Natural killer cell treated with Interleukin-12 subunit alpha and Interleukin-12 subunit beta and Interleukin-15 and Interleukin-18, amount 100 ng/mL, for 72 hours (primary cell): ENCODE data around the gene NUP98. TPM values are rescaled to one million over a fixed set of nuclear protein-coding genes. Genes with fewer than 3 reads are reported as not detected.
A peak's percentile ranks its signal among the peaks of the same experiment; 100 is the strongest.

Experiments used
- ATAC-seq, 2 donors: fragments of 150-1000 bp; cut with Tn5 transposase in 1 of 2; sonication (Bioruptor Pico), chemical (Tn5 transposase) in 1 of 2; 2 replicates each; pipeline ENCODE4 v1.10.0; 2021
- DNase-seq: peaks from one replicate; pipeline ENCODE4 v3.0.0; 2022; ENCODE audit warnings: low spot score
- H3K27ac Mint-ChIP-seq, 2 donors: 1 replicate in 1 of 2; 2 replicates in 1 of 2; pipeline ENCODE4 v1.8.0; 2022; ENCODE audit warnings: mixed read lengths in 2 of 2, mild to moderate bottlenecking in 1 of 2, moderate library complexity in 1 of 2
- H3K27me3 Mint-ChIP-seq, 2 donors: 1 replicate in 1 of 2; 2 replicates in 1 of 2; pipeline ENCODE4 v1.8.0; 2022; ENCODE audit warnings: mixed read lengths in 2 of 2
- H3K36me3 Mint-ChIP-seq: one replicate; pipeline ENCODE4 v1.8.0; 2022; ENCODE audit warnings: mixed read lengths
- H3K4me1 Mint-ChIP-seq, 2 donors: 1 replicate in 1 of 2; 2 replicates in 1 of 2; pipeline ENCODE4 v1.8.0; 2022; ENCODE audit warnings: low read depth in 2 of 2, mixed read lengths in 2 of 2, mild to moderate bottlenecking in 1 of 2
- H3K4me3 Mint-ChIP-seq: one replicate; pipeline ENCODE4 v1.8.0; 2022; ENCODE audit warnings: mixed read lengths
- H3K9me3 Mint-ChIP-seq: 2 replicates; pipeline ENCODE4 v1.8.0; 2022; ENCODE audit warnings: mixed read lengths
- total RNA-seq, 2 donors: library from RNA; stranded (reverse); gene quantifications; one replicate each; pipeline ENCODE4 v1.2.3, GENCODE V29; 2022

Gene NUP98
- total RNA-seq, 2 donors from 2014 or later, result 116 to 176 TPM

DNA sequence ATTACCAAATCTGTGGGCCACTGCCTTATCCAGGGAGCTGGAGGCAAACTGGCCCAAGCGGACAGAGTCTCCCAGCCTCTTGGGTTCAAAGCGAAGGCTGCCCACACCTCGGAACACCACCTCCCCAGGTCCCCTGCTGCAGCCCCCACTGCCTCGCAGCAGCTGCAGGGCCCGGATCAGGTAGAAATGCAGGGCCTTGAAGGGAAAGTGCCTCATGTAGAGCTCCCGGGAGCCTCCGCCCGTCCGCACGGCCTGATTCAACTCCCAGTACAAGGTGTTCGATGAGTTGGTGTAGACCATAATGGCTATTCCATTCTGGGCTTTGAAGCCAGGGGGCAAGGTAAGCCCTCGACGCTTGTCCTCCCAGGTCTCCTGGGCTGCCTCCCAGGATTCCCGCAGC lies 157.5 kb downstream of the NUP98 start:
- ATAC-seq (no peak), DNase-seq (no peak)
- Mint-ChIP-seq H3K27me3 (peaks cover 6 to 14% of the 10 kb centered on the region in 2 donors), H3K9me3 (no peaks in the 10 kb centered on the region), H3K27ac (no peak overlapping the region), H3K4me1 (peaks cover 0 to 11% of the 10 kb centered on the region in 2 donors), H3K36me3 (no peaks in the 10 kb centered on the region), H3K4me3 (no peak overlapping the region)

DNA sequence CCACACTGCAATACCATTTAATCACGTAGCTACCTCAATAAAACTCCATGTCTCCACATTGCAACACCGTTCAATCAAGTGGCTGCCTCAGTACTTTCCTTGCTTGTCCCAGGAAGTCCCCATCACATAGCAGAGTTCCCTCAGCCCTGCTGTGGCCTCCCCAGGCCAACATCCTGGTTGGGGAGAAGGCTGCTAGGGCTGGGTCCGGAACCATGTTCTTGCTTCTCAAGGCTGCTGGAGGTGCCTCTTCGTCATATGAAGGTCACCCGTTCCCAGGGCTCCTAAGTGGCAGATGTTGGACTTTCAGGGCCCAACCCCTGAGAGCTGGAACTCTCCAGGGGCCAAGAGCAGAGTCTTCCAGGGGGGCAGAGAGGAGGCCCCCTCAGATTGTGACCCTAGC lies 158.8 kb downstream of the NUP98 start:
- Mint-ChIP-seq H3K27ac (no peak overlapping the region), H3K4me3 (no peak overlapping the region), H3K36me3 (no peaks in the 10 kb centered on the region), H3K9me3 (no peaks in the 10 kb centered on the region), H3K4me1 (peaks cover 0 to 8% of the 10 kb centered on the region in 2 donors), H3K27me3 (peaks cover 0 to 14% of the 10 kb centered on the region in 2 donors)
- ATAC-seq (no peak), DNase-seq (no peak)

DNA sequence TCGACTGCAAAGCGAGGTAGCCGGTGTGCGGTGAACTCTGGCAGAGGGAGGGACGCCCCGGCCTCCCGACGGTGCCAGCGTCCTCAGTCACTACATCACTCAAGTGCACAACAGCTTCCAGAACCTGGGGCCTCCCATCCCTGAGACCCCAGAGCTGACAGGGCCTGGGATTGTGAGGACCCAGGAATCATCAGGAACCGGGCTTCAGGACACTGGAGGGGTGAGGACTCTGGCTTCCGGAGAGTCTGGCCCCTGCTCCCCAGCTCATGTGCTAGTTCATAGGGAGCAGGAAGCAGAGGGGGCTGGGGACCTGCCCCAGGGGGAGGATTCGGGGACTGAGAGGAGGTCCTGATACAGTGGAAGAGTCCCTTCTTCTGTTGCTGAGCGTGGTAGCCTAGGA lies 160.2 kb downstream of the NUP98 start:
- Mint-ChIP-seq H3K4me3 (no peak overlapping the region), H3K27me3 (peaks cover 0 to 14% of the 10 kb centered on the region in 2 donors), H3K36me3 (no peaks in the 10 kb centered on the region), H3K4me1 (peaks cover 0 to 4% of the 10 kb centered on the region in 2 donors), H3K27ac (no peak overlapping the region), H3K9me3 (no peaks in the 10 kb centered on the region)
- no peak for DNase-seq
- ATAC-seq, result no peak

DNA sequence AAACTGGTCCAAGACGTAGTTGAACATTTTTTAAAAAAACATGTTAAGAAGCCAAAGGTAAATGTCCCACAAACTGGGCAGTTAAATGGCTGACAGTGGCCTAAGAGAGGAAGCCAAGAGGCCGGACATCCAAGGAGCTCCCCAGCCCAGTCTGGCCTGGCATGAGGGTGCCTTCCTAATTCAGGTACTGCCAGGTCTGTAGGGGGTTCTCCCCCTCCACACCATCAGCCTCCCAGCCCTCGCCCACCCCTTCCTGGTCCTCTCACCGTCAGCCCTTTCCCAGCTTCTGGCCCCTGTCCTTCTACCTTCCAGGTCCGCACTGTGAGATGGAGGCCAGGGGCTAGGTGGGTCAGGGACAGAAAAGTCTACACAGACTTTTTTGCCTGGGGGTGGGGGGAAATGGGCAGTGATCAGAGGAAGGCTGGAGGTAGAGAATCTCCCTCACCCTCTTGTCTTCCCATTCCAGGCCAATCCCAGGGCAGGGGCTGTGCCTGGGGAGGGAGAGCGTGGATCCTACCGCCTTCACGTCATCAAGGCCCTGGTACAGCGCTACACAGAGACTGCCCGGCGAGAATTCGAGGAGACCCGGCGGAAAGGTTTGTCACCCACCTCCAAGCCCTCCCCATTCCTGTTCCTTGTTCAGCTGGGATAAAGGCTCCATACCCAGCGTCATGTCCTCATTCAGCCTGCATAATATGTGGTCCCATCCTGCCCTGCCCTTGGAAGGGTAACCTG lies 161.5 kb downstream of the NUP98 start:
- H3K9me3 Mint-ChIP-seq, result no peaks in the 10 kb centered on the region
- H3K4me1 Mint-ChIP-seq, result no peaks in the 10 kb centered on the region
- H3K27me3 Mint-ChIP-seq, result peaks cover 0 to 8% of the 10 kb centered on the region in 2 donors
- H3K36me3 Mint-ChIP-seq, result no peaks in the 10 kb centered on the region
- ATAC-seq (no peak), DNase-seq (no peak)
- H3K4me3 Mint-ChIP-seq, result no peak overlapping the region
- H3K27ac Mint-ChIP-seq, result no peak overlapping the region

DNA sequence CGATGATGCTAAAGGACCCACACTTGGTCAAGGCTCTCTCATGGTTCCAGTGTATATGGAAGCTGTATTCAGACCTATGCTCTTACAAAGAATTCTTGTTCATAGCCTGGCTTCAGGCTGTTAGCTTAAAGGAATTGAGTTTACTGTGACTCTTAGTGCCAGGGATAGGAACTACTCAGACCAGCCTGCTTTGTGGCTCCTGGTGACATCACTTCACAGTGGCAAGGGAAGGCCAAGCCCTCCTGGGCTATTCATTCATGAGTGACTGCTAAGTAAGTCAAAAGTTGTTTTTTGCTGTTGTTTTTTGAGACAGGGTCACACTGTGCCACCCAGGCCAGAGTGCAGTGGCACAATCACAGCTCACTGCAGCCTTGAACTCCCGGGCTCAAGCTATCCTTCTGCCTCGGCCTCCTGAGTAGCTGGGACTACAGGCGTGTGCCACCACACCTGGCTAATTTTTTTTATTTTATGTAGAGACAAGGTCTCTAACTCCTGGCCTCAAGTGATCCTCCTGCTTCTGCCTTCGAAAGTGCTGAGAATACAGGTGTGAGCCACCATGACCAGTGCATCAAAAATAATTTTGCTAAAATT lies 165.2 kb downstream of the NUP98 start:
- no peaks in the 10 kb centered on the region for H3K4me1 Mint-ChIP-seq
- no peak overlapping the region for H3K4me3 Mint-ChIP-seq
- DNase-seq (no peak), ATAC-seq (no peak)
- H3K36me3 Mint-ChIP-seq, result no peaks in the 10 kb centered on the region
- no peak overlapping the region for H3K27ac Mint-ChIP-seq
- H3K27me3 Mint-ChIP-seq, result peaks cover 0 to 8% of the 10 kb centered on the region in 2 donors
- no peaks in the 10 kb centered on the region for H3K9me3 Mint-ChIP-seq

DNA sequence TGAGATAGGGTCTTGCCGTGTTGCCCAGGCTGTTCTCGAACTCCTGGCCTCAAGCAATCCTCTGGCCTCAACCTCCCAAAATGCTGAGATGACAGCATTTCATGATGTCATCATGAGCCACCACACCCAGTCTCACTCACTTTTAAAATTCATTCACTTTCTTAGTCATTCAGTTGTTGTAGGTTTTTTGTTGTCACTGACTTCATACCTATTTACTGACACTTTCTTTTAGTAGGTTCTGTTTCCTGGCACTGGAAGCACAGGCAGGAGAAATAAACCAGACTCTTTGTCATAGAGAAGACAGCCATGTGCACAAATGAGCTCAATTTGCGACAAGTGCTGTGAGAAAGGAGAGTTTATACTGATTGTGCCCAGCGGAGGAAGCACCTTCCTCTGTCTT lies 166.0 kb downstream of the NUP98 start:
- DNase-seq (no peak), ATAC-seq (no peak)
- Mint-ChIP-seq H3K27me3 (peaks cover 5 to 8% of the 10 kb centered on the region in 2 donors), H3K36me3 (no peaks in the 10 kb centered on the region), H3K4me3 (no peak overlapping the region), H3K4me1 (peaks cover 3 to 5% of the 10 kb centered on the region in 2 donors), H3K27ac (no peak overlapping the region), H3K9me3 (no peaks in the 10 kb centered on the region)

DNA sequence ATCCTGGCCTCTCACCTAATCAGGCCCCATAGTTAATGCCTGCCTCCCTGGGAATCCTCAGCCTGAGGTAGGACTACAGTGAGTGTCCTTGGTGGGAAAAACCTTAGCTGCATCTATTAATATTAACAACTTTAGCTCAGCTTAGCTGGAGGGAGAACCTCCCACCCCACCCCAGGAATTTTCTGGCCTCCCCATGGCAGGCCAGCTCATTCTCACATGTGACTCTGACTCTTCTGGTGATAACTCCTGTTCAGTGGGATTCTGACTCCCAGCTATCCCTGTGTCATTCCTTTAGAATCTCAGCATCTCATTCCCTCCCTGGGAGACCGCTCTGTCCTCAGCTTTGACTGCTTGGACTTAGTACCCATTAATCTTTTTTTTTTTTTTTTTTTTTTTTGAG lies 170.1 kb downstream of the NUP98 start:
- peaks cover 0 to 5% of the 10 kb centered on the region in 2 donors for H3K27me3 Mint-ChIP-seq
- no peaks in the 10 kb centered on the region for H3K9me3 Mint-ChIP-seq
- ATAC-seq (no peak), DNase-seq (no peak)
- no peak overlapping the region for H3K4me3 Mint-ChIP-seq
- H3K36me3 Mint-ChIP-seq, result no peaks in the 10 kb centered on the region
- no peak overlapping the region for H3K27ac Mint-ChIP-seq
- H3K4me1 Mint-ChIP-seq, result peaks cover 5% of the 10 kb centered on the region in 2 donors

DNA sequence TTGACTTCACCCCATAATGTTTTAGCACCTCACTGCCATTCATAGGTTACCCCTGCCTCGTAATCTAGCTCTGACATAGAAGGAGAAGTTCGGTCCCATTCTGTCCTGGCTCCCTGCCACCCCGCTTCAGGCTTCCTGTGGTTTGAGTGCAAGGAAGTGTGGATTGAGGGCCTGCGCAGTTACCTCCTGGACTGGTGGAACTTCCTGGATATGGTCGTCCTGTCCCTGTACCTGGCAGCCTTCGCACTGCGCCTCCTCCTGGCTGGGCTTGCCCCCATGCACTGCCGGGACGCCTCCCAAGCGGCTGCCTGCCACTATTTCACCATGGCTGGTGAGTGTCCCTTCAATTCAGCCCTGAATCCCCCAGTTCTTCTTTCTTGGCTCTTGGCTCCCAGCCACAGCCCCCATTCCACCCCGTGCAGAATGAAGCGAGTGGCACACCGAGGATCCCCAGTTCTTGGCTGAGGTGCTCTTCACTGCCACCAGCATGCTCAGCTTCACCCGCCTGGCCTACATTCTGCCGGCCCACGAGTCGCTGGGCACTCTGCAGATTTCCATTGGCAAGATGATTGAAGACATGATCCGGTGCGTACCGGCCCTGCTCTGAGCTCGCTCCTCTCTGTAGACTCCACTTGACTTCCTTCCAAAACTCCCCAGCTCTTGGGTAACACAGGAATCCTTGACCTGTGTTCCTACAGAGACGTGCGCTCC lies 170.9 kb downstream of the NUP98 start:
- Mint-ChIP-seq H3K9me3 (no peaks in the 10 kb centered on the region), H3K4me1 (peaks cover 5% of the 10 kb centered on the region in 2 donors), H3K36me3 (no peaks in the 10 kb centered on the region), H3K27ac (no peak overlapping the region), H3K4me3 (no peak overlapping the region), H3K27me3 (peaks cover 0 to 9% of the 10 kb centered on the region in 2 donors)
- DNase-seq, result no peak
- peak in 1 of 2 donors; percentile 27 for ATAC-seq

Other genes with a start within 250 kb of the NUP98 start
- not detected for gene ART5, start 155.6 kb downstream of the NUP98 start, total RNA-seq
- not detected for gene ART1, start 152.4 kb downstream of the NUP98 start, total RNA-seq
- 1 to 10 TPM; 3.4 to 6.6 TPM for gene CHRNA10, start 126.2 kb downstream of the NUP98 start, total RNA-seq
- gene PGAP2, start 11.0 kb upstream of the NUP98 start, total RNA-seq, result 10 to 100 TPM; 15.5 to 30.0 TPM
- gene RHOG, start 43.4 kb upstream of the NUP98 start, total RNA-seq, result 100 to 1,000 TPM; 154 to 164 TPM
- gene STIM1, start 58.1 kb upstream of the NUP98 start, total RNA-seq, result 10 to 100 TPM; 83.9 to 85.9 TPM